Ascending aorta (tissue), 2 donors: Measurements from ENCODE around the gene KRTAP5-9. TPM values are rescaled to one million over a fixed set of nuclear protein-coding genes. Genes with fewer than 3 reads are reported as not detected.
"Not testable (repeated sequence)": the region's sequence is repeated elsewhere in the genome, so short reads cannot be mapped to it uniquely, and the experiment has no call there.

Source experiments
- DNase-seq, 2 donors: peaks; one replicate each; pipeline ENCODE4 v3.0.0-alpha.2; 2019; ENCODE audit warnings: low spot score in 2 of 2
- H3K27ac ChIP-seq, 2 donors: fragments of 200-600 bp; sonication (generic); one replicate each; pipeline ENCODE4 v1.5.1; 2016 to 2017; ENCODE audit warnings: mild to moderate bottlenecking in 1 of 2
- H3K27me3 ChIP-seq: fragments of 200-600 bp; sonication (generic); one replicate; pipeline ENCODE4 v1.5.1; 2017
- H3K36me3 ChIP-seq, 2 donors: fragments of 200-600 bp; sonication (generic); one replicate each; pipeline ENCODE4 v1.5.1; 2016
- H3K4me1 ChIP-seq, 2 donors: fragments of 200-600 bp; sonication (generic); one replicate each; pipeline ENCODE4 v1.5.1; 2016 to 2017; ENCODE audit warnings: mild to moderate bottlenecking in 1 of 2
- H3K4me3 ChIP-seq, 2 donors: fragments of 200-600 bp; sonication (generic); one replicate each; pipeline ENCODE4 v1.5.1; 2016 to 2017; ENCODE audit warnings: mild to moderate bottlenecking in 1 of 2
- H3K9me3 ChIP-seq, 2 donors: fragments of 200-600 bp; sonication (generic); one replicate each; pipeline ENCODE4 v1.5.1; 2016
- intact Hi-C: fragments of 100-400 bp; cut with DNase I; formaldehyde crosslinking; loops from one replicate; pipeline ENCODE4 v1.15.1; 2023
- total RNA-seq: library from RNA; depleted of rRNA; stranded (reverse); fragments of >200 nt; gene quantifications from one replicate; pipeline ENCODE4 v1.1.0, GENCODE V29; 2016

The KRTAP5-9 gene
- total RNA-seq, 1 donor from 2014 or later: not detected

GRCh38 chr11:71589546-71589920 is 41.3 kb downstream of the KRTAP5-9 start:
- H3K4me1 ChIP-seq, H3K4me3 ChIP-seq, DNase-seq, intact Hi-C loops, H3K36me3 ChIP-seq, H3K9me3 ChIP-seq, H3K27ac ChIP-seq, H3K27me3 ChIP-seq: not testable (repeated sequence)

Other genes with a start within 250 kb of the KRTAP5-9 start
- gene DHCR7, start 100.0 kb upstream of the KRTAP5-9 start, total RNA-seq: 66.2 TPM
- gene NADSYN1, start 95.2 kb upstream of the KRTAP5-9 start, total RNA-seq: 33.3 TPM
- not detected for gene KRTAP5-7, start 21.2 kb upstream of the KRTAP5-9 start, total RNA-seq
- not detected for gene KRTAP5-8, start 10.4 kb upstream of the KRTAP5-9 start, total RNA-seq
- gene KRTAP5-10, start 17.1 kb downstream of the KRTAP5-9 start, total RNA-seq: not detected
- gene KRTAP5-11, start 34.5 kb downstream of the KRTAP5-9 start, total RNA-seq: not detected